Endodermal cell (in vitro differentiated cells): ENCODE measurements around the gene CCDC175. TPM values are rescaled to one million over a fixed set of nuclear protein-coding genes. Genes with fewer than 3 reads are reported as not detected.

Source experiments
- DNase-seq: peaks from one replicate; pipeline ENCODE4 v3.0.0-alpha.2; 2017
- H3K27ac ChIP-seq: 2 replicates; pipeline ENCODE4 v1.5.1; 2013; ENCODE audit warnings: mild to moderate bottlenecking, low read depth, low read length, moderate library complexity
- H3K27me3 ChIP-seq: 2 replicates; pipeline ENCODE4 v1.6.1; 2013; ENCODE audit warnings: mild to moderate bottlenecking, low read length, moderate library complexity; ENCODE audit not compliant: insufficient read depth, control insufficient read depth, poor library complexity, severe bottlenecking
- H3K36me3 ChIP-seq: 2 replicates; pipeline ENCODE4 v1.7.0; 2013; ENCODE audit warnings: mild to moderate bottlenecking, low read length, moderate library complexity; ENCODE audit not compliant: control insufficient read depth, insufficient read depth
- H3K4me1 ChIP-seq: one replicate; pipeline ENCODE4 v1.7.0; 2013; ENCODE audit warnings: low read length; ENCODE audit not compliant: control insufficient read depth, insufficient read depth
- H3K4me3 ChIP-seq: 2 replicates; pipeline ENCODE4 v1.5.1; 2013; ENCODE audit warnings: mild to moderate bottlenecking, low read length, moderate library complexity
- H3K9ac ChIP-seq: 2 replicates; pipeline ENCODE4 v1.6.1; 2013; ENCODE audit warnings: mild to moderate bottlenecking, low read length, moderate library complexity; ENCODE audit not compliant: poor library complexity, severe bottlenecking; ENCODE audit errors: extremely low read depth
- H3K9me3 ChIP-seq: 2 replicates; pipeline ENCODE4 v1.6.1; 2013; ENCODE audit warnings: mild to moderate bottlenecking, low read length, moderate library complexity; ENCODE audit not compliant: control insufficient read depth
- H3K27ac Mint-ChIP-seq: 2 replicates; pipeline ENCODE4 v1.8.0; 2020; ENCODE audit warnings: mixed read lengths
- H3K27me3 Mint-ChIP-seq: 2 replicates; pipeline ENCODE4 v1.8.0; 2021; ENCODE audit warnings: mild to moderate bottlenecking, mixed read lengths; ENCODE audit not compliant: insufficient read depth
- H3K36me3 Mint-ChIP-seq: 2 replicates; pipeline ENCODE4 v1.8.0; 2020; ENCODE audit warnings: low read depth, mixed read lengths
- H3K4me1 Mint-ChIP-seq: 2 replicates; pipeline ENCODE4 v1.8.0; 2020; ENCODE audit warnings: mixed read lengths
- H3K4me3 Mint-ChIP-seq: 2 replicates; pipeline ENCODE4 v1.8.0; 2020; ENCODE audit warnings: mild to moderate bottlenecking, moderate library complexity, mixed read lengths
- H3K9me3 Mint-ChIP-seq: 2 replicates; pipeline ENCODE4 v1.8.0; 2020; ENCODE audit warnings: mild to moderate bottlenecking, mixed read lengths
- WGBS, 2 experiments: methylation state at CpG; one replicate each; pipeline versions ENCODE4 v1.1.5 to v1.1.7; 2013; ENCODE audit warnings: missing lambda C conversion rate in 2 of 2, mixed read lengths in 1 of 2; ENCODE audit not compliant: insufficient coverage in 1 of 2, insufficient read length in 1 of 2; 5-methylcytosine and 5-hydroxymethylcytosine counted together
- total RNA-seq, 2 donors: library from RNA; stranded (reverse); fragmentation: NEBNext Ultra II Directional in 1 of 2; extraction: Animal tissue kit (Norgen Biotek cat#: 25700) in 1 of 2; gene quantifications; 2 replicates in 1 of 2; 3 replicates in 1 of 2; pipeline ENCODE4 v1.2.1, GENCODE V29; 2021
- TF ChIP-seq, protein P1 (sequence below): fragments of 200-600 bp; sonication (generic); conservative IDR thresholded peaks from 2 replicates; pipeline ENCODE4 v1.5.0; 2021; ENCODE audit warnings: antibody characterized with exemption, mild to moderate bottlenecking

The CCDC175 gene
- total RNA-seq, 2 donors from 2014 or later, result 0.53 to 0.66 TPM

DNA sequence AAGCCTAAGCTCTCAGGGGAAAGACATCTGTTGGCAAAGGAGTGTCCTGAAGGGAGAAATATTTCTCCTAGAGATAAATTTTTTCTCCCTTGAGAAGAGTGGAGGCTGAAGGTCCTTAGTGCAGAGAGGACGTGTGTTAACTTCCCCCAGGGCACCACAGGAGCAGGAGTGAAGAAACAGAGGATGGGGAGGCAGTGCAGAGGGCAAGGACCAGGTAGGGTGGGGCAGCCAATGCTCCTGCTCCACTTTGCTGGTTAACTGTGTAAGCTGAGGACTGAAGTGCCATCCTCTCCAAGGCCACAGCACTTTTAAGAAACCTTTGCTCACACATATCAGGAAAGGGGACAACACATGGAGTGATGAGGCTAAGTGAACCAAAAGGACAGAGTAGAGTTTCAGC is 96.4 kb downstream of the CCDC175 start:
- Mint-ChIP-seq H3K9me3 (no peaks in the 10 kb centered on the region), H3K36me3 (peaks cover 25% of the 10 kb centered on the region), H3K27me3 (no peaks in the 10 kb centered on the region), H3K4me3 (no peak overlapping the region), H3K4me1 (peaks cover 39% of the 10 kb centered on the region), H3K27ac (no peak overlapping the region)
- peaks cover 20% of the 10 kb centered on the region for H3K4me1 ChIP-seq
- no peaks in the 10 kb centered on the region for H3K9me3 ChIP-seq
- TF ChIP-seq, protein P1, sequence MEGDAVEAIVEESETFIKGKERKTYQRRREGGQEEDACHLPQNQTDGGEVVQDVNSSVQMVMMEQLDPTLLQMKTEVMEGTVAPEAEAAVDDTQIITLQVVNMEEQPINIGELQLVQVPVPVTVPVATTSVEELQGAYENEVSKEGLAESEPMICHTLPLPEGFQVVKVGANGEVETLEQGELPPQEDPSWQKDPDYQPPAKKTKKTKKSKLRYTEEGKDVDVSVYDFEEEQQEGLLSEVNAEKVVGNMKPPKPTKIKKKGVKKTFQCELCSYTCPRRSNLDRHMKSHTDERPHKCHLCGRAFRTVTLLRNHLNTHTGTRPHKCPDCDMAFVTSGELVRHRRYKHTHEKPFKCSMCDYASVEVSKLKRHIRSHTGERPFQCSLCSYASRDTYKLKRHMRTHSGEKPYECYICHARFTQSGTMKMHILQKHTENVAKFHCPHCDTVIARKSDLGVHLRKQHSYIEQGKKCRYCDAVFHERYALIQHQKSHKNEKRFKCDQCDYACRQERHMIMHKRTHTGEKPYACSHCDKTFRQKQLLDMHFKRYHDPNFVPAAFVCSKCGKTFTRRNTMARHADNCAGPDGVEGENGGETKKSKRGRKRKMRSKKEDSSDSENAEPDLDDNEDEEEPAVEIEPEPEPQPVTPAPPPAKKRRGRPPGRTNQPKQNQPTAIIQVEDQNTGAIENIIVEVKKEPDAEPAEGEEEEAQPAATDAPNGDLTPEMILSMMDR, result no peak
- no peak overlapping the region for H3K4me3 ChIP-seq
- H3K27me3 ChIP-seq, result no peaks in the 10 kb centered on the region
- no peak for DNase-seq
- H3K36me3 ChIP-seq, result peaks cover 14% of the 10 kb centered on the region
- WGBS, 2 experiments, result 40% methylated on average over 1 of the region's 1 CpG; no CpG with 5 or more reads in 1 of the 2 experiments
- H3K9ac ChIP-seq, result no peak overlapping the region
- H3K27ac ChIP-seq, result no peak overlapping the region

DNA sequence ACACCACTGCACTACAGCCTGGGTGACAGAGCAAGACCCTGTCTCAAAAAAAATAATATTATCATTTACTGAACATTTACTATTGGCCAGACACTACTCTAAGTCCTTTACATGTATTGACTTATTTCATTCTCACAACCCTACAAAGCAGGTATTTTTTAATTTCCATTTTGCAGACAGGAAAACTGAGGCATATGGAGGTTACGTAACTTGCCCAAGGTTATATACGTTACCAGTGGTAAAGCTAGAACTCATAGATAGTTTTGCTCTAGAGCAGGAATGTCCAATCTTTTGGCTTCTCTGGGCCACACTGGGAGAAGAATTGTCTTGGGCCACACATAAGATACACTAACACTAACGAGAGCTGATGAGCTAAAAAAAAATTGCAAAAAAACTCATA is 98.1 kb downstream of the CCDC175 start:
- Mint-ChIP-seq H3K27ac (no peak overlapping the region), H3K4me1 (peaks cover 39% of the 10 kb centered on the region), H3K9me3 (no peaks in the 10 kb centered on the region), H3K27me3 (no peaks in the 10 kb centered on the region), H3K4me3 (no peak overlapping the region), H3K36me3 (peaks cover 35% of the 10 kb centered on the region)
- peaks cover 20% of the 10 kb centered on the region for H3K4me1 ChIP-seq
- no peak overlapping the region for H3K27ac ChIP-seq
- TF ChIP-seq, protein P1, result no peak
- H3K9ac ChIP-seq, result no peak overlapping the region
- peaks cover 26% of the 10 kb centered on the region for H3K36me3 ChIP-seq
- no peak for DNase-seq
- WGBS, 2 experiments, result 78 to 100% methylated on average over 3 of the region's 3 CpGs
- no peaks in the 10 kb centered on the region for H3K9me3 ChIP-seq
- no peaks in the 10 kb centered on the region for H3K27me3 ChIP-seq
- H3K4me3 ChIP-seq, result no peak overlapping the region

DNA sequence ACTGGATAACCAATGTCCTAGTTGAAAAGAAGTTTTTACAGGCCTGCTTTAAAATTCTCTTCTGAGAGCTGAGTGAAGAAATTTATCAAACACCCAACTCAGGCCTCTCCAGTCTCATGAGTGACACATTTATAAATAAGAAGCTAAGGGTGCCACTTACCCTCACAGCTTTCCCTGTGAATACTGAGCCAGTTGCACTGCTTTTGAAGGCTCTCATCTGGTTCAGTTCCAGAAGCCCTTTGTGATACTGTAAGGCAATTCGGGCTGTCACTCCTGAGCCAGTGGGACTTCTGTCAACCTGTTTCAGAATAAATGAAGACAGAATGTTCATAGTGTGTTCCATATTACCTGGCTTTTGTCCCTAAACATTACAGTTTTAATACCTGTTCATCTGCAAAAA is 100.9 kb downstream of the CCDC175 start:
- Mint-ChIP-seq H3K27me3 (no peaks in the 10 kb centered on the region), H3K27ac (no peak overlapping the region), H3K4me3 (no peak overlapping the region), H3K9me3 (no peaks in the 10 kb centered on the region), H3K36me3 (peaks cover 44% of the 10 kb centered on the region), H3K4me1 (peaks cover 26% of the 10 kb centered on the region)
- no peaks in the 10 kb centered on the region for H3K27me3 ChIP-seq
- no peaks in the 10 kb centered on the region for H3K9me3 ChIP-seq
- TF ChIP-seq, protein P1, result no peak
- H3K9ac ChIP-seq, result no peak overlapping the region
- peaks cover 17% of the 10 kb centered on the region for H3K4me1 ChIP-seq
- H3K27ac ChIP-seq, result no peak overlapping the region
- no peak overlapping the region for H3K4me3 ChIP-seq
- WGBS, 2 experiments, result 96 to 100% methylated on average over 1 of the region's 1 CpG
- no peak for DNase-seq
- peaks cover 50% of the 10 kb centered on the region for H3K36me3 ChIP-seq
